NCI-H1436 treated with DMSO at 0.1 percent for 48 hours (cell line): ENCODE results near the gene CHID1.

Experiments used
- DNase-seq: peaks from one replicate; lab custom pipeline; 2025; lab: John Stamatoyannopoulos, UW

The CHID1 gene

GRCh38 chr11:933142-933851, 22.7 kb upstream of the CHID1 start:
- no peak for DNase-seq

DNA sequence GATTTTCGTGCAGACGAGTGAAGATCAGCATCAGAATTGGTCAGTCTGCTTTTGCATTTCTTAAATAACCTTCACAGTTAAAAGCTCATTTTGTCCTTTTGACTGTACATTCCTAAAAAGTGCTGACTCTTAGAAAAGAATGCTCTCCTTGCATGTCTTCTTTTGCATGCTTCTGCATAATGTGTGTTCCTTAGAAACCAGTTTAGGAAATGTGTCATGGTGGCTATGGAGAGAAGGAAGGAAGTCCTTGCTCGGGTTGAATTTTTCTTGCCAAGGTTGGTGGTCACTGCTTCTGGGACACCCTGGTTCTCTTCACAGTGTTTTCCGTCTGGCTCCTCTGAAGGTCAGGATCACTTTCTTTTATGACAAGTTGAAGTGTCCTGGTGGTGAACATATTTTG, 21.8 kb upstream of the CHID1 start:
- no peak for DNase-seq

DNA sequence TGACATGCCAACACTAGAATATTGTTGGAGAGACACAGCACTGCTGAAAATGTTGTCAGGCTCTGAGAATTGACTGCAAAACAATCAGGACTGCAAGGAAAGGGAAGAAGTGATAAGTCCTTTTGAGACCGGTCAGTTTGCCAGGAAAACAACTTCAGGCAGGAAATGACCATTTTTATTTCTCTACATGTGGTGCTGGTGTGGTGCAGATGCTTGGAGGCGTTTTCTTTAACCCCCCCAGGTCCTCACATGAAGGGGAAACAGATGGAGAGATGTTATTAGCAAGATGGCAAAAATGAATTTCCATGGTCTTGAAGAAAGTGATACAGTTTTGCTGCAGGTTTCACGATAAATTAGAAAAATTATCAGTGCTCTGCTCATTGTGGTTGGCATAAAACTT, 20.8 kb upstream of the CHID1 start:
- DNase-seq: no peak

- no peak for DNase-seq
Observed at GRCh38 chr11:929405-929804, 18.8 kb upstream of the CHID1 start.

GRCh38 chr11:928786-929185, 18.2 kb upstream of the CHID1 start:
- DNase-seq: no peak

DNA sequence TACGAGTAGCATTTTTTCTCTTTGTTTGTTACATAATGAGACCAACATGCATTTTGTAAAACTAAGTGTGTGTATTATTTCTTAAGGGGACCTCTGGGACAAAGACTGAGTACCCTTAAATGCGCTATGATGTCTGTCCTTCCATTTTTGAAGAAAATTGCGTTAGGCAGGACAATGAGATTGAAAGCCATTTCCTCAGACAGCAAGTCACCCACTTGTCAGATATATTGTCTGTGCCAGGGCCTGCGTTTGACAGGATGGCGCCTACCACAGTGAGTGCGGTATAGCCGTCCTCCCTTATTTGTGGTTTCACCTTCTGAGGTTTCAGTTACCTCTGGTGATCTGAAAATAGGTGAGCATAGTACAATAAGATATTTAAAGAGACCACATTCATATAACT, 17.3 kb upstream of the CHID1 start:
- DNase-seq: no peak

DNA sequence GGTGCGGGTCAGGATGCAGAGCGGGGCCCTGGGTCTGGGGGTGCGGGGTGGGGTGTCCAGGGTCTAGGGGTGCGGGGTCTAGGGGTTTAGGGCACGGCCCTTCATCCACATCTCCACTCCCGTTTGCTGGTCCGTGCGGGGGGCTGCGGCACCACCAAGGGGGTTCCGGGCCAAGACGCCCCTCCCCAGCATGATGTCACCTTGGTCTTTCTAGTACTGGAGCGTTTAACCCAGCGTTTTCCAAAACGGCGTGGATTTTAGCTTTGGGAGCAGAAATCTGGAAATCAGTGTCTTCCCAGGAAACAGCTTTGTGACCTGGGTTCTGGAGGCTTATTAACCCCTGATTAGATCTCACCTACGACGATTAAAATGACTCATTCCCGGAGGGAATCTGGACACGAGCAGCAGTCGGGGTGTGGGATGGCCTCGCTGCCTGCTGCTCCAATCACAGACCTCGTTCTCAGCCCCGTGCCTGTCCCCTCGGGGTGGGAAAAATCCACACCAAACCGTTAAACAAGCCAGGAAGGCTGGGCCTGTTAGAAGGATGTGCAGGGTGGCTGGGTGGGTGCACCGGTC, 15.8 kb upstream of the CHID1 start:
- no peak for DNase-seq

- no peak for DNase-seq
Observed at GRCh38 chr11:925496-926301, 15.1 kb upstream of the CHID1 start, which contains the start of gene AP2A2. TSS of gene AP2A2 (plus strand) at chr11:925870. CDS start at chr11:926022, 152 bp downstream.

- no peak for DNase-seq
Observed at GRCh38 chr11:925158-925495, 14.5 kb upstream of the CHID1 start.

GRCh38 chr11:924406-925157, 14.0 kb upstream of the CHID1 start:
- DNase-seq: no peak

- no peak for DNase-seq
Observed at GRCh38 chr11:923691-924405, 13.2 kb upstream of the CHID1 start.

DNA sequence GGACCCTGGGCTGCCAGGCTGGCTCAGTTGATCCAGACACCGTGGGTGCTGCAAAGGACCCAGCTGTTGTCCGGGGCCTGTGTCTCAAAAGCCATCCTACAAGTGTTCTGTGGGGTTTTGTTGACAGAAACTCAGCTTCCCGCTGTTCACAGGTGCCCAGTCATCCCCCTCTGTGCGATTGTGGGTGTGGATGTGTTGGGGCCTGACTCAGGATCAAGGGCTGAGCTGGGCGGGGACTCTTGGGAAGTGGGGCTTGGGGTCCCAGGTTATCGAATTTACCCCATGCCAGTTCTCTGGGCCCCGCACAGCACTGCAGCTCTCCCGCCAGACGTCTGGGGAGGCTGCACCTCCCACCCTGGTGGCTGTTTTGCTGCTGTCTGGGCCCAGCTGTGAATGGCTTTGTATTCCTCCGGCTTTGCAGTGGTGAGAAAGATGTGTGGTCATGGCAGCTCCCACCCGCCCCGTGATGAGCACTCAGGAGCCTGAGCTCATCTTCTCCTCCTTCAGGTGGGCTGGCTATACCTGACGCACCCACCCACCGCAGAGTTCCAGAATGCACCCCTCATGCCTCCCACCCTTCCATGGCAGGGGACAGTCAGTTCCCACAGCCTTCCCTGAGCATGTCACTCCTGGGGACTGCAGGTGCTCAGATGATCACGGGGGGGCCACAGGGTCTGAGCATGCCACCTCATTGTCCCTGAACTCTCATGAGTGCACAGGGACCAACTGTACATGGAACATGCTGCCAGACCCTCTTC, 11.5 kb upstream of the CHID1 start:
- no peak for DNase-seq

GRCh38 chr11:917426-917825, 6.8 kb upstream of the CHID1 start:
- DNase-seq: no peak

DNA sequence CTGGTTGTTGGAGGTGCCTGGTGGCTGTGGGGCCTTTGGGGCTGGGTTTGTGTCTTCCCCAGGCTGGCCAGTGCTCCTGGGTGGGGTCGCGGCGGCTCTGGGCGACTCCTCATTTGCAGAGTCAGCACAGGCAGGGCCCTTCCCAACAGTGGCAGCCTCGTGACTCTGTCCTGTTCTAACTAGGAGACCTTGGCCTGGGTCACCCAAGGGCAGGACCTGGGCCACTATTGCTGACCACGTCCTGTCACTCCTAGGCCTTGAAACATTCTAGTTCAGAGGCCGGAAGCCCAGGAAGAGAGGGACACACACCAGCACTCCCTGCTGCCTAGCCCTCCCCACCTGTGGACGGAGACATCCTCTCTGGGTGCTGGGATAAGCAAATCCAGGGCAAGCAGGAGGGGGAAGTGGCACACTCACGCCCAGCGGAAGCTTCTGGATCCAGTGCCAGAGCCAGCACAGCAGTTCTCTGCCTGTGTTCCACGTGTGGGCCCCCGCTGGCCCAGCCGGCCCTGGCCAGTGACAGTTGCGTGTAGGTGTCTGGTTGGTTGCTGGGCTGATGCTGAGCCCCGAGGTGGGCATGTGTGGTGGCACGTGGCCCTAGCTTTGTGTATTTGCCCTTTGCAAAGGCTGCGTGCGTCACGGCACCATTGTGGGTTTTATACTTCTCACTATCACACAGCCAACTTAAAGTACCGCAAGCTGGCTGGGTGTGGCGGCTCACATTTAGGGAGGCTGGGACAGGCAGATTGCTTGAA, 4.3 kb upstream of the CHID1 start:
- DNase-seq: no peak

- no peak for DNase-seq
Observed at GRCh38 chr11:914204-914603, 3.6 kb upstream of the CHID1 start.

- no peak for DNase-seq
Observed at GRCh38 chr11:913043-913442, 2.4 kb upstream of the CHID1 start.

DNA sequence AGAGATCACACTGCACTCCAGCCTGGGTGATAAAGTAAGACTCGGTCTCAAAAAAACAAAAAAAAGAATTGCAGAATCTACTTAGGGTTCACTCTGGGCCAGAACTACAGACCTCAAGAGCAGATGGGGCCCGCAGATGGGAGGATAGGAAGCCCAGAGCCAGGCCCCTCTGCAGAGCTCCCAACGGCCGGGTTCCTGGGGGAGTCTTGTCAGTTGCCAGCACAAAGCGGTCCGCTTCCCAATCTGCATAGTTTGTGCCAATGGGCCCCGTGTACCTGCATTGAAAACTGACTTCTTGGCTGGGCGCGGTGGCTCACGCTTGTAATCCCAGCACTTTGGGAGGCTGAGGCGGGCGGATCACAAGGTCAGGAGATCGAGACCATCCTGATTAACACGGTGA, 1.7 kb upstream of the CHID1 start:
- no peak for DNase-seq

DNA sequence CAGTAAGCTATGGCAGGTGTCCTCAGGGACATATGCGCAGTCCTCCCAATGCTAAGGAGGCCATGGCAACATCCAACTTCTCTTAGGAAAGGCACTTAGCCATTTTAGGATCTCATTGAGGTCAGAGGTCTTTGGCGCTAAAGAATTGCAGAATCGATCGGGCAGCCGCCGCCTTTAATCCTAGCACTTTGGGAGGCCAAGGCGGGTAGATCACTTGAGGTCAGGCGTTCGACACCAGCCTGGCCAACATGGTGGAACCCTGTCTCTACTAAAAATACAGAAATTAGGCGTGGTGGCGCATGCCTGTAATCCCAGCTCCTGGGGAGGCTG, 1.2 kb upstream of the CHID1 start:
- no peak for DNase-seq

DNA sequence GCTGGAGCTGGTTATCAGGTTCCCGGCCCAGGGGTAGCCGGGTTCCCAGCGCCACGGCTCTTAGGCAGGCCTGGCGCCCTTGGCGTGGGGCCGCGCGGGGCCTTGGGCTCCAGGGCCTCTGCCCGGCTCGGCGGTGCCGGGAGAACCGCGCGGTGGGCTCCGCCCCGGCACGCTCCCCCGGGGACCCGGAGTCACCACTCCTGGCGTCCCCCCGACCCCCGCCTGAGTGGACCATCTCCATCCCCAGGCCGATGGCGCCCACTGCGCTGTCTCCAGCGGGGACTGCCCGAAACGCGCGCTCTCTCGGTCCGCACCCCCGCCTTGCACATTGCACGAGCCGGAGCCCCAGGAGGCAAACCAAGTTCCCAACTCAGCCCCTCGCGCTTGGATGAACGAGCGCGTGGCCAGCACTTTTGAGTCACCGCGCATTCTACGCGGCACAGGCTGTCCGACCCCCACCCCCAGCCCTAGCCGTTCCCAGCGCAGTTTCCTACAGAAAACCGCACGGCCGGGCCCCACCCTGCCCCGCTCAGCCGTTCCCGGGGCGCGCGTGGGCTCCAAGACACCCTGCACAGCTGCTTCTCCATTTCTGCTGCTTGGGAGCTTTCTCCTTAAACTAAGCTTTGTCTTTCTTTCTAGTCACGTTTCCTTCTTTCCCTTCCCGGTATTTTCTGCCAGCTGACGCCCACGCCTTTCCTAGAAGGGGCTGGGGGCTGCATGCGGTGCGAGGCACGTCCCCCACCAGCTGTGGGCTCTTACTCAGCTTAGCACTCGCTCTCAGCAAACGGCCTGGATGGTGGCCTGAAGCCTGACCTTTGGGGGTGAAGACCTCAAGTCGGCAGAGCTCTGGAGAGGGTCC, 650 bp upstream of the CHID1 start:
- DNase-seq: no peak
